GM12878 (cell line): ENCODE measurements around the gene STRIP2. TPM values are rescaled to one million over a fixed set of nuclear protein-coding genes. Genes with fewer than 3 reads are reported as not detected.

Experiments
- ATAC-seq: fragments of 200-7000 bp; cut with Tn5 transposase; 3 replicates; pipeline ENCODE4 v1.9.1; 2020; ENCODE audit warnings: mild to moderate bottlenecking, moderate library complexity
- BruUV-seq: library from RNA; stranded (reverse); fragments of 400-500 nt; replicated peaks from 2 replicates; lab custom pipeline; 2021; lab: Mats Ljungman, UMichigan
- CTCF ChIA-PET: fragments of 300-600 bp; sonication (Branson Sonifier 250); formaldehyde crosslinking; extraction: SDS; loops from one replicate; lab custom pipeline; 2021; ENCODE audit warnings: inconsistent platforms; lab: Yijun Ruan, JAX
- POLR2A ChIA-PET: fragments of 350-600 bp; formaldehyde crosslinking; extraction: SDS; loops from one replicate; lab custom pipeline; 2021; ENCODE audit warnings: inconsistent platforms; lab: Charles Lee
- RAD21 ChIA-PET: fragments of 300-600 bp; sonication (Branson Sonifier 250); formaldehyde crosslinking; loops from one replicate; lab custom pipeline; 2023; ENCODE audit warnings: antibody characterized with exemption; ENCODE audit not compliant: unreplicated experiment; lab: Charles Lee
- SMC1A ChIA-PET: fragments of 300-600 bp; sonication (Branson Sonifier 250); formaldehyde crosslinking; loops from one replicate; lab custom pipeline; 2023; ENCODE audit not compliant: unreplicated experiment, uncharacterized antibody; lab: Charles Lee
- DNase-seq: peaks from one replicate; pipeline ENCODE4 v3.0.0-alpha.2; 2011; ENCODE audit warnings: low read depth, low spot score
- FAIRE-seq: peaks from 3 replicates; lab custom pipeline; 2011; peaks lifted over from hg19 to GRCh38; lab: Jason Lieb, UNC
- H2AFZ ChIP-seq: 2 replicates; pipeline ENCODE4 v1.6.0; 2011; ENCODE audit warnings: low read depth, low read length, control low read depth; ENCODE audit not compliant: control insufficient read depth
- H3K27ac ChIP-seq: 2 replicates; pipeline ENCODE4 v1.5.1; 2011; ENCODE audit warnings: control low read depth; ENCODE audit not compliant: control insufficient read depth, insufficient read depth
- H3K27me3 ChIP-seq, 2 experiments: replicated peaks in 1 of 2; 2 replicates each; pipeline versions ENCODE4 v1.6.0 to v1.6.1; 2011; ENCODE audit warnings: low read length in 1 of 2; ENCODE audit not compliant: control insufficient read depth in 2 of 2, insufficient read depth in 2 of 2
- H3K36me3 ChIP-seq, 2 experiments: 2 replicates each; pipeline ENCODE4 v1.5.1; 2011; ENCODE audit warnings: low read length in 1 of 2; ENCODE audit not compliant: control insufficient read depth in 2 of 2, insufficient read depth in 2 of 2
- H3K4me1 ChIP-seq: 2 replicates; pipeline ENCODE4 v1.6.1; 2011; ENCODE audit warnings: mild to moderate bottlenecking, low read length, moderate library complexity, mixed read lengths; ENCODE audit not compliant: control insufficient read depth, insufficient read depth
- H3K4me2 ChIP-seq: 2 replicates; pipeline ENCODE4 v1.6.0; 2011; ENCODE audit warnings: control low read depth; ENCODE audit not compliant: control insufficient read depth, insufficient read depth
- H3K4me3 ChIP-seq: fragments of 200-600 bp; sonication (generic); 2 replicates; pipeline ENCODE4 v1.5.1; 2016
- H3K79me2 ChIP-seq: 2 replicates; pipeline ENCODE4 v1.6.0; 2011; ENCODE audit warnings: low read length; ENCODE audit not compliant: control insufficient read depth, insufficient read depth
- H3K9ac ChIP-seq: 2 replicates; pipeline ENCODE4 v1.8.0; 2011; ENCODE audit warnings: low read length, control low read depth, mixed read lengths; ENCODE audit not compliant: control insufficient read depth, insufficient read depth
- H3K9me3 ChIP-seq: replicated peaks from 3 replicates; pipeline ENCODE4 v1.5.1; 2011; ENCODE audit warnings: mild to moderate bottlenecking, low read length; ENCODE audit not compliant: control insufficient read depth, insufficient read depth
- H4K20me1 ChIP-seq: 2 replicates; pipeline ENCODE4 v1.6.0; 2011; ENCODE audit not compliant: control insufficient read depth, insufficient read depth
- CHD1 ChIP-seq: IDR thresholded peaks from 2 replicates; pipeline ENCODE4 v1.6.1; 2012; ENCODE audit warnings: low read depth, low read length, improper control_type of control experiment
- FOS ChIP-seq: IDR thresholded peaks from 3 replicates; pipeline ENCODE4 v1.6.1; 2011; ENCODE audit warnings: borderline replicate concordance; ENCODE audit not compliant: insufficient read length; ENCODE audit errors: extremely low read depth
- FOXK2 ChIP-seq: fragments of 450-650 bp; IDR thresholded peaks from 2 replicates; pipeline ENCODE4 v1.6.1; 2017; ENCODE audit warnings: mild to moderate bottlenecking, moderate library complexity
- PAX5 ChIP-seq: IDR thresholded peaks from 2 replicates; pipeline ENCODE4 v1.6.1; 2011; ENCODE audit warnings: low read depth, low read length, borderline replicate concordance
- RAD21 ChIP-seq: IDR thresholded peaks from 2 replicates; pipeline ENCODE4 v1.6.1; 2011; ENCODE audit warnings: mild to moderate bottlenecking, low read depth, low read length, moderate library complexity; ENCODE audit not compliant: insufficient read depth
- SMC3 ChIP-seq: IDR thresholded peaks from 2 replicates; pipeline ENCODE4 v1.6.1; 2011; ENCODE audit warnings: low read length, improper control_type of control experiment, borderline replicate concordance
- SREBF1 ChIP-seq: IDR thresholded peaks from 2 replicates; pipeline ENCODE4 v1.6.1; 2012; ENCODE audit warnings: mild to moderate bottlenecking, low read length
- TBL1XR1 ChIP-seq: IDR thresholded peaks from 2 replicates; pipeline ENCODE4 v1.6.1; 2012; ENCODE audit warnings: low read depth, low read length, improper control_type of control experiment
- TCF12 ChIP-seq: IDR thresholded peaks from 2 replicates; pipeline ENCODE4 v1.6.1; 2011; ENCODE audit warnings: low read depth, mild to moderate bottlenecking, low read length
- ZBED1 ChIP-seq: IDR thresholded peaks from 2 replicates; pipeline ENCODE4 v1.6.1; 2016; ENCODE audit warnings: borderline replicate concordance
- ZNF384 ChIP-seq: IDR thresholded peaks from 2 replicates; pipeline ENCODE4 v1.6.1; 2012; ENCODE audit warnings: low read depth, mild to moderate bottlenecking, low read length, improper control_type of control experiment, borderline replicate concordance
- ZZZ3 ChIP-seq: IDR thresholded peaks from 2 replicates; pipeline ENCODE4 v1.6.1; 2011; ENCODE audit warnings: low read depth; ENCODE audit not compliant: control insufficient read depth, insufficient read length
- WGBS: methylation state at CpG from one replicate; pipeline ENCODE4 v1.1.6; 2016; ENCODE audit warnings: low lambda C conversion rate; ENCODE audit not compliant: insufficient replicate concordance, insufficient coverage; ENCODE audit errors: missing lambda C conversion rate; 5-methylcytosine and 5-hydroxymethylcytosine counted together
- in situ Hi-C: fragments of 300-500 bp; cut with MboI; formaldehyde crosslinking; loops from 9 replicates; pipeline ENCODE4 v1.14.3; 2018; ENCODE audit warnings: mixed read lengths
- intact Hi-C: fragments of 100-400 bp; cut with micrococcal nuclease; formaldehyde crosslinking; loops from one replicate; pipeline ENCODE4 v1.14.2; 2022; ENCODE audit not compliant: unreplicated experiment
- polyA plus RNA-seq, 11 experiments: library from polyadenylated mRNA; depleted of rRNA in 4 of 11; unstranded in 6 of 11; stranded (reverse) in 5 of 11; fragments of >200 nt; fragmentation: Nextera tagmentation in 4 of 11; fragmentation: Illumina TruSeq in 1 of 11; extraction: Ambion mirVana in 4 of 11; extraction: Trizol in 1 of 11; gene quantifications; 1 replicate in 1 of 11; 2 replicates in 10 of 11; pipeline versions ENCODE4 v1.2.1 to v1.2.3, GENCODE V29; 2011 to 2016; ENCODE audit warnings: inconsistent platforms in 2 of 11, missing spikeins in 2 of 11, low read depth in 1 of 11
- total RNA-seq, 4 experiments: library from RNA; depleted of rRNA in 3 of 4; stranded (reverse); fragments of >200 nt in 3 of 4; fragmentation: Illumina TruSeq in 1 of 4; extraction: Trizol in 1 of 4; gene quantifications; 2 replicates each; pipeline versions ENCODE4 v1.2.1 to v1.2.3, GENCODE V29; 2013 to 2021
- TF ChIP-seq, protein P1 (sequence below): fragments of 150-350 bp; IDR thresholded peaks from 2 replicates; pipeline ENCODE4 v1.6.1; 2014; ENCODE audit warnings: mild to moderate bottlenecking, low read depth, low read length
- TF ChIP-seq, protein P2 (sequence below): IDR thresholded peaks from 2 replicates; pipeline ENCODE4 v1.6.1; 2011; ENCODE audit warnings: low read depth, low read length, improper control_type of control experiment, borderline replicate concordance
- TF ChIP-seq, protein P3 (sequence below): fragments of 450-650 bp; IDR thresholded peaks from 2 replicates; pipeline ENCODE4 v1.6.1; 2016; ENCODE audit warnings: mild to moderate bottlenecking
- TF ChIP-seq, protein P4 (sequence below): fragments of 450-650 bp; IDR thresholded peaks from 2 replicates; pipeline ENCODE4 v1.6.1; 2016; ENCODE audit warnings: mild to moderate bottlenecking
- TF ChIP-seq, protein P5 (sequence below): IDR thresholded peaks from 2 replicates; pipeline ENCODE4 v1.6.1; 2011; ENCODE audit warnings: borderline replicate concordance, low read depth, mild to moderate bottlenecking, moderate library complexity, low read length; ENCODE audit not compliant: insufficient read depth, poor library complexity, severe bottlenecking

Gene STRIP2
- total and polyA plus RNA-seq, 10 of the 15 experiments (the other 5 are each of a cell fraction or from before 2014, with no cell fraction given), result 0.48 to 5.8 (median 1.8) TPM

DNA sequence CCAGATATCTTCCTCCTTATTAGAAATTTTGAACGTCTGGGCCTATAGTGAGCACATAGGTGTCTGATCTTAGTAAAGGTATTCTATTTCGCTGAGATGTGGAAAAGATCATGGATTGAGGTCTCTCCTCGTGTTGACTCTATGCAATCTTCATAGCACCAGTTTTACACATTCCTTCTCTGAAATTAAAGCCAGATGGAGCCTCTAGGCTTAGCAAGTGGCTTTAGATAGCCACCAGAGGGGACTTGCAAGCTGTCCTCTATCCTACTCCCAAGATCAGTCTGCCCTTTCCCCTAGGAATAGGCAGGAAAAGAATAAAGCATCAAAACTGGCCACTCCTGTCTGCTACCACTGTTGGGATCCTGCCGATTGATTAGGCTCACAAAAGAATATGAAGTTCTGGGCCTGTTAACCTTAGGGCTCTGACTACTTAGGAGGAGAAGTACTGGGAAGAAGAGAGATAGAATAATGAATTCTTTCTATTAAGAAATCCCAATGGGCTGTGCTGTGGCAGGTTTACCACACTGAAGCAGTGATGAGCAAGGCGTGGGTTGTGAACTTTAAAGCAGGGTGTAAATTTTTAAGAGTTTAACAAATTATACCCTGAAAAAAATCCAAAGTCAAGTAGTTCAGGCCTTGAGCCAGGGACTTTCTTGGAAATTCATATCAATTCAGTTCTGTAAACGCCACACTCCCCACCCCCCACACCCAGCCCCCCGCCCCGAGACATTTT is 2.2 kb upstream of the STRIP2 start:
- Histone ChIP-seq H3K4me2 (no peak overlapping the region), H3K27me3 (no peaks in the 10 kb centered on the region), H3K9me3 (no peaks in the 10 kb centered on the region), H3K9ac (no peak overlapping the region), H2AFZ (no peak overlapping the region), H3K27ac (no peak overlapping the region), H4K20me1 (no peaks in the 10 kb centered on the region), H3K4me1 (no peaks in the 10 kb centered on the region), H3K79me2 (no peaks in the 10 kb centered on the region), H3K4me3 (no peak overlapping the region), H3K36me3 (no peaks in the 10 kb centered on the region)
- in situ Hi-C loops, result no loop called here
- intact Hi-C loops, result no loop called here
- CTCF ChIA-PET, result interaction anchor here (1.0 to 2.7 kb wide), 3 partner anchors 55 to 329 kb away, joined by 3 to 19 read pairs (median 9); no protein-coding TSS in a partner anchor
- RAD21 ChIA-PET, result no interaction called here
- POLR2A ChIA-PET, result no interaction called here
- WGBS, result 78% methylated on average over 6 of the region's 8 CpGs
- DNase-seq (no peak), ATAC-seq (no peak), FAIRE-seq (no peak)
- TF ChIP-seq TBL1XR1 (no peak), TCF12 (no peak), FOS (no peak), FOXK2 (no peak), ZBED1 (no peak), SMC3 (no peak), CHD1 (no peak), PAX5 (no peak), RAD21 (no peak), ZNF384 (no peak), SREBF1 (no peak), ZZZ3 (no peak)
- TF ChIP-seq, protein P1, sequence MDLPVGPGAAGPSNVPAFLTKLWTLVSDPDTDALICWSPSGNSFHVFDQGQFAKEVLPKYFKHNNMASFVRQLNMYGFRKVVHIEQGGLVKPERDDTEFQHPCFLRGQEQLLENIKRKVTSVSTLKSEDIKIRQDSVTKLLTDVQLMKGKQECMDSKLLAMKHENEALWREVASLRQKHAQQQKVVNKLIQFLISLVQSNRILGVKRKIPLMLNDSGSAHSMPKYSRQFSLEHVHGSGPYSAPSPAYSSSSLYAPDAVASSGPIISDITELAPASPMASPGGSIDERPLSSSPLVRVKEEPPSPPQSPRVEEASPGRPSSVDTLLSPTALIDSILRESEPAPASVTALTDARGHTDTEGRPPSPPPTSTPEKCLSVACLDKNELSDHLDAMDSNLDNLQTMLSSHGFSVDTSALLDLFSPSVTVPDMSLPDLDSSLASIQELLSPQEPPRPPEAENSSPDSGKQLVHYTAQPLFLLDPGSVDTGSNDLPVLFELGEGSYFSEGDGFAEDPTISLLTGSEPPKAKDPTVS, result no peak
- TF ChIP-seq, protein P2, sequence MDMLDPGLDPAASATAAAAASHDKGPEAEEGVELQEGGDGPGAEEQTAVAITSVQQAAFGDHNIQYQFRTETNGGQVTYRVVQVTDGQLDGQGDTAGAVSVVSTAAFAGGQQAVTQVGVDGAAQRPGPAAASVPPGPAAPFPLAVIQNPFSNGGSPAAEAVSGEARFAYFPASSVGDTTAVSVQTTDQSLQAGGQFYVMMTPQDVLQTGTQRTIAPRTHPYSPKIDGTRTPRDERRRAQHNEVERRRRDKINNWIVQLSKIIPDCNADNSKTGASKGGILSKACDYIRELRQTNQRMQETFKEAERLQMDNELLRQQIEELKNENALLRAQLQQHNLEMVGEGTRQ, result no peak
- TF ChIP-seq, protein P3, sequence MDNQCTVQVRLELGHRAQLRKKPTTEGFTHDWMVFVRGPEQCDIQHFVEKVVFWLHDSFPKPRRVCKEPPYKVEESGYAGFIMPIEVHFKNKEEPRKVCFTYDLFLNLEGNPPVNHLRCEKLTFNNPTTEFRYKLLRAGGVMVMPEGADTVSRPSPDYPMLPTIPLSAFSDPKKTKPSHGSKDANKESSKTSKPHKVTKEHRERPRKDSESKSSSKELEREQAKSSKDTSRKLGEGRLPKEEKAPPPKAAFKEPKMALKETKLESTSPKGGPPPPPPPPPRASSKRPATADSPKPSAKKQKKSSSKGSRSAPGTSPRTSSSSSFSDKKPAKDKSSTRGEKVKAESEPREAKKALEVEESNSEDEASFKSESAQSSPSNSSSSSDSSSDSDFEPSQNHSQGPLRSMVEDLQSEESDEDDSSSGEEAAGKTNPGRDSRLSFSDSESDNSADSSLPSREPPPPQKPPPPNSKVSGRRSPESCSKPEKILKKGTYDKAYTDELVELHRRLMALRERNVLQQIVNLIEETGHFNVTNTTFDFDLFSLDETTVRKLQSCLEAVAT, result no peak
- TF ChIP-seq, protein P4, sequence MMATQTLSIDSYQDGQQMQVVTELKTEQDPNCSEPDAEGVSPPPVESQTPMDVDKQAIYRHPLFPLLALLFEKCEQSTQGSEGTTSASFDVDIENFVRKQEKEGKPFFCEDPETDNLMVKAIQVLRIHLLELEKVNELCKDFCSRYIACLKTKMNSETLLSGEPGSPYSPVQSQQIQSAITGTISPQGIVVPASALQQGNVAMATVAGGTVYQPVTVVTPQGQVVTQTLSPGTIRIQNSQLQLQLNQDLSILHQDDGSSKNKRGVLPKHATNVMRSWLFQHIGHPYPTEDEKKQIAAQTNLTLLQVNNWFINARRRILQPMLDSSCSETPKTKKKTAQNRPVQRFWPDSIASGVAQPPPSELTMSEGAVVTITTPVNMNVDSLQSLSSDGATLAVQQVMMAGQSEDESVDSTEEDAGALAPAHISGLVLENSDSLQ, result no peak
- TF ChIP-seq, protein P5, sequence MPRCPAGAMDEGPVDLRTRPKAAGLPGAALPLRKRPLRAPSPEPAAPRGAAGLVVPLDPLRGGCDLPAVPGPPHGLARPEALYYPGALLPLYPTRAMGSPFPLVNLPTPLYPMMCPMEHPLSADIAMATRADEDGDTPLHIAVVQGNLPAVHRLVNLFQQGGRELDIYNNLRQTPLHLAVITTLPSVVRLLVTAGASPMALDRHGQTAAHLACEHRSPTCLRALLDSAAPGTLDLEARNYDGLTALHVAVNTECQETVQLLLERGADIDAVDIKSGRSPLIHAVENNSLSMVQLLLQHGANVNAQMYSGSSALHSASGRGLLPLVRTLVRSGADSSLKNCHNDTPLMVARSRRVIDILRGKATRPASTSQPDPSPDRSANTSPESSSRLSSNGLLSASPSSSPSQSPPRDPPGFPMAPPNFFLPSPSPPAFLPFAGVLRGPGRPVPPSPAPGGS, result no peak
- SMC1A ChIA-PET, result interaction anchor here (1.5 to 2.1 kb wide), 3 partner anchors 40 to 64 kb away, joined by 3 to 6 read pairs (median 4); no protein-coding TSS in a partner anchor
- no TSS peak for BruUV-seq
